PC-3 (cell line): ENCODE measurements around the gene DENND4C.

Source experiments
- EZH2phosphoT487 ChIP-seq: fragments of 300-600 bp; sonication (generic); IDR thresholded peaks from 2 replicates; pipeline ENCODE4 v1.6.1; 2018; ENCODE audit warnings: mild to moderate bottlenecking, antibody characterized with exemption, low read length, borderline replicate concordance
- TF ChIP-seq, protein P1 (sequence below): fragments of 300-600 bp; sonication (generic); conservative IDR thresholded peaks from 2 replicates; pipeline ENCODE4 v1.5.1; 2017; ENCODE audit warnings: antibody characterized with exemption, low read depth, mild to moderate bottlenecking, low read length

DNA sequence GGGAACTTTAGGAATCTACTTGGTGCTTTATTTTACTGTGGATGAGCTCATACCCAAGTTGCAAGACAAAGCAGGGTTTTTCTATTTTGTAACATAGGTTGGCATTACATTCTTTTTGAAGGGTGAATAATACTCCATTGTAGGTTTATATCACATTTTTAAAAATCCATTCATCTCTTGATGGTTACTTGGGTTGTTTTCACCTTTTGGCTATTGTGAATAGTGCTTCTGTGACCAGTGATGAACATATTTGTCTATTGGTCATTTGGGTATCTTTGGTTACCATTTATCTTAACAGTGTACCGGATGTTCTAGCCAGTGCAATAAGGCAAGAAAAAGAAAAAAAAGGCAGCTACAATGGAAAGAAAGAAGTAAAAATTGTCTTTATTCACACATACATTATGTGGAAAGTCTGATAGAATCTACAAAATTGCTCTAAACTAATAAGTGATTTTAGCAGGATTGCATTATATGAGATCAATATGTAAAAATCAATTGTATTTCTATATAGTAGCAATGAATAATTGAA, 40.0 kb downstream of the DENND4C start:
- TF ChIP-seq, protein P1, sequence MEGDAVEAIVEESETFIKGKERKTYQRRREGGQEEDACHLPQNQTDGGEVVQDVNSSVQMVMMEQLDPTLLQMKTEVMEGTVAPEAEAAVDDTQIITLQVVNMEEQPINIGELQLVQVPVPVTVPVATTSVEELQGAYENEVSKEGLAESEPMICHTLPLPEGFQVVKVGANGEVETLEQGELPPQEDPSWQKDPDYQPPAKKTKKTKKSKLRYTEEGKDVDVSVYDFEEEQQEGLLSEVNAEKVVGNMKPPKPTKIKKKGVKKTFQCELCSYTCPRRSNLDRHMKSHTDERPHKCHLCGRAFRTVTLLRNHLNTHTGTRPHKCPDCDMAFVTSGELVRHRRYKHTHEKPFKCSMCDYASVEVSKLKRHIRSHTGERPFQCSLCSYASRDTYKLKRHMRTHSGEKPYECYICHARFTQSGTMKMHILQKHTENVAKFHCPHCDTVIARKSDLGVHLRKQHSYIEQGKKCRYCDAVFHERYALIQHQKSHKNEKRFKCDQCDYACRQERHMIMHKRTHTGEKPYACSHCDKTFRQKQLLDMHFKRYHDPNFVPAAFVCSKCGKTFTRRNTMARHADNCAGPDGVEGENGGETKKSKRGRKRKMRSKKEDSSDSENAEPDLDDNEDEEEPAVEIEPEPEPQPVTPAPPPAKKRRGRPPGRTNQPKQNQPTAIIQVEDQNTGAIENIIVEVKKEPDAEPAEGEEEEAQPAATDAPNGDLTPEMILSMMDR, result no peak
- no peak for TF ChIP-seq EZH2phosphoT487
